GM12865 (cell line): ENCODE data around the gene RAB35.

Source experiments
- DNase-seq: peaks from one replicate; pipeline ENCODE4 v3.0.0; 2010; ENCODE audit warnings: low read depth
- H3K4me3 ChIP-seq: 2 replicates; pipeline ENCODE4 v1.5.1; 2011; ENCODE audit warnings: mild to moderate bottlenecking, low read depth, low read length, control low read depth
- CTCF ChIP-seq: IDR thresholded peaks from 2 replicates; pipeline ENCODE4 v1.5.1; 2011; ENCODE audit warnings: low read length, control low read depth, low read depth, inconsistent platforms; ENCODE audit not compliant: insufficient read depth; ENCODE audit errors: missing control alignments

The RAB35 gene

GRCh38 chr12:120094485-120094884 is 22.1 kb downstream of the RAB35 start:
- no peak for DNase-seq
- no peak overlapping the region for H3K4me3 ChIP-seq
- no peak for TF ChIP-seq CTCF

- no peak for DNase-seq
- TF ChIP-seq CTCF = no peak
- H3K4me3 ChIP-seq = no peak overlapping the region
Measured at GRCh38 chr12:120093592-120094355, 22.8 kb downstream of the RAB35 start.

- H3K4me3 ChIP-seq = no peak overlapping the region
- no peak for DNase-seq
- no peak for TF ChIP-seq CTCF
Measured at GRCh38 chr12:120093336-120093591, 23.3 kb downstream of the RAB35 start.

GRCh38 chr12:120092551-120093335 is 23.8 kb downstream of the RAB35 start:
- no peak for TF ChIP-seq CTCF
- H3K4me3 ChIP-seq = no peak overlapping the region

GRCh38 chr12:120091371-120092090 is 25.0 kb downstream of the RAB35 start:
- TF ChIP-seq CTCF = no peak

More at GRCh38 chr12:120092551-120093335, 23.8 kb downstream of the RAB35 start:
- no peak for DNase-seq

GRCh38 chr12:120090626-120091295 is 25.8 kb downstream of the RAB35 start:
- no peak overlapping the region for H3K4me3 ChIP-seq
- TF ChIP-seq CTCF = no peak
- no peak for DNase-seq

More at GRCh38 chr12:120091371-120092090, 25.0 kb downstream of the RAB35 start:
- H3K4me3 ChIP-seq = no peak overlapping the region
- no peak for DNase-seq
